ENCODE measurements around the gene RRP15. TPM values are rescaled to one million over a fixed set of nuclear protein-coding genes. Genes with fewer than 3 reads are reported as not detected.

Gene RRP15
- total and polyA plus RNA-seq, 2 donors: 3.9 to 12.4 TPM

GRCh38 chr1:218299416-218299815, 14.3 kb downstream of the RRP15 start:
- no peak overlapping the region for H3K4me3 ChIP-seq (ENCODE audit: low read length in 2 of 2)

GRCh38 chr1:218301217-218301616, 16.1 kb downstream of the RRP15 start:
- no peaks in the 10 kb centered on the region for H3K4me1 ChIP-seq (ENCODE audit: control insufficient read depth in 2 of 2, insufficient read depth in 2 of 2, low read length in 2 of 2)
- no peak for DNase-seq (ENCODE audit: low read depth in 6 of 9, low spot score in 9 of 9)
- peaks cover 0 to 2% of the 10 kb centered on the region in 2 donors for H3K36me3 ChIP-seq (ENCODE audit: control insufficient read depth in 2 of 2, insufficient read depth in 2 of 2, low read length in 1 of 2)
- H3K27ac ChIP-seq (ENCODE audit: low read depth in 1 of 2, low read length in 1 of 2): no peak overlapping the region
- WGBS: 95% methylated on average over 1 of the region's 1 CpG
- no peaks in the 10 kb centered on the region for H3K27me3 ChIP-seq (ENCODE audit: control insufficient read depth in 2 of 2, insufficient read depth in 1 of 2, low read length in 1 of 2)
- H3K9me3 ChIP-seq (ENCODE audit: control insufficient read depth in 2 of 2, insufficient read depth in 1 of 2, low read length in 1 of 2): no peaks in the 10 kb centered on the region
- H3K4me3 ChIP-seq (ENCODE audit: low read length in 2 of 2): no peak overlapping the region

More at GRCh38 chr1:218299416-218299815, 14.3 kb downstream of the RRP15 start:
- Histone ChIP-seq H3K9me3 (ENCODE audit: control insufficient read depth in 2 of 2, insufficient read depth in 1 of 2, low read length in 1 of 2) (no peaks in the 10 kb centered on the region), H3K27me3 (ENCODE audit: control insufficient read depth in 2 of 2, insufficient read depth in 1 of 2, low read length in 1 of 2) (no peaks in the 10 kb centered on the region), H3K36me3 (ENCODE audit: control insufficient read depth in 2 of 2, insufficient read depth in 2 of 2, low read length in 1 of 2) (peaks cover 3 to 4% of the 10 kb centered on the region in 2 donors), H3K27ac (ENCODE audit: low read depth in 1 of 2, low read length in 1 of 2) (no peak overlapping the region), H3K4me1 (ENCODE audit: control insufficient read depth in 2 of 2, insufficient read depth in 2 of 2, low read length in 2 of 2) (no peaks in the 10 kb centered on the region)
- peak in 2 of 9 donors; percentile 4 to 8 for DNase-seq (ENCODE audit: low read depth in 6 of 9, low spot score in 9 of 9)
- 90% methylated on average over 2 of the region's 2 CpGs for WGBS

GRCh38 chr1:218302155-218302554, 17.1 kb downstream of the RRP15 start:
- 97% methylated on average over 3 of the region's 3 CpGs for WGBS
- peaks cover 0 to 4% of the 10 kb centered on the region in 2 donors for H3K36me3 ChIP-seq (ENCODE audit: control insufficient read depth in 2 of 2, insufficient read depth in 2 of 2, low read length in 1 of 2)
- H3K4me1 ChIP-seq (ENCODE audit: control insufficient read depth in 2 of 2, insufficient read depth in 2 of 2, low read length in 2 of 2): no peaks in the 10 kb centered on the region
- no peaks in the 10 kb centered on the region for H3K9me3 ChIP-seq (ENCODE audit: control insufficient read depth in 2 of 2, insufficient read depth in 1 of 2, low read length in 1 of 2)
- no peak overlapping the region for H3K27ac ChIP-seq (ENCODE audit: low read depth in 1 of 2, low read length in 1 of 2)
- no peaks in the 10 kb centered on the region for H3K27me3 ChIP-seq (ENCODE audit: control insufficient read depth in 2 of 2, insufficient read depth in 1 of 2, low read length in 1 of 2)
- H3K4me3 ChIP-seq (ENCODE audit: low read length in 2 of 2): no peak overlapping the region
- no peak for DNase-seq (ENCODE audit: low read depth in 6 of 9, low spot score in 9 of 9)

GRCh38 chr1:218303176-218303879, 18.2 kb downstream of the RRP15 start:
- Histone ChIP-seq H3K27ac (ENCODE audit: low read depth in 1 of 2, low read length in 1 of 2) (no peak overlapping the region), H3K4me3 (ENCODE audit: low read length in 2 of 2) (no peak overlapping the region), H3K4me1 (ENCODE audit: control insufficient read depth in 2 of 2, insufficient read depth in 2 of 2, low read length in 2 of 2) (no peaks in the 10 kb centered on the region), H3K36me3 (ENCODE audit: control insufficient read depth in 2 of 2, insufficient read depth in 2 of 2, low read length in 1 of 2) (peaks cover 2 to 4% of the 10 kb centered on the region in 2 donors), H3K27me3 (ENCODE audit: control insufficient read depth in 2 of 2, insufficient read depth in 1 of 2, low read length in 1 of 2) (no peaks in the 10 kb centered on the region), H3K9me3 (ENCODE audit: control insufficient read depth in 2 of 2, insufficient read depth in 1 of 2, low read length in 1 of 2) (no peaks in the 10 kb centered on the region)
- DNase-seq (ENCODE audit: low read depth in 6 of 9, low spot score in 9 of 9): no peak

- Histone ChIP-seq H3K4me1 (ENCODE audit: control insufficient read depth in 2 of 2, insufficient read depth in 2 of 2, low read length in 2 of 2) (no peaks in the 10 kb centered on the region), H3K36me3 (ENCODE audit: control insufficient read depth in 2 of 2, insufficient read depth in 2 of 2, low read length in 1 of 2) (peaks cover 2 to 4% of the 10 kb centered on the region in 2 donors), H3K4me3 (ENCODE audit: low read length in 2 of 2) (no peak overlapping the region), H3K27ac (ENCODE audit: low read depth in 1 of 2, low read length in 1 of 2) (no peak overlapping the region), H3K27me3 (ENCODE audit: control insufficient read depth in 2 of 2, insufficient read depth in 1 of 2, low read length in 1 of 2) (no peaks in the 10 kb centered on the region), H3K9me3 (ENCODE audit: control insufficient read depth in 2 of 2, insufficient read depth in 1 of 2, low read length in 1 of 2) (no peaks in the 10 kb centered on the region)
- 53% methylated on average over 8 of the region's 8 CpGs for WGBS
- DNase-seq (ENCODE audit: low read depth in 6 of 9, low spot score in 9 of 9): peak in 1 of 9 donors; percentile 6
Observed at GRCh38 chr1:218304281-218305039, 19.4 kb downstream of the RRP15 start.

- peaks cover 2 to 4% of the 10 kb centered on the region in 2 donors for H3K36me3 ChIP-seq (ENCODE audit: control insufficient read depth in 2 of 2, insufficient read depth in 2 of 2, low read length in 1 of 2)
- 97% methylated on average over 6 of the region's 6 CpGs for WGBS
- no peak for DNase-seq (ENCODE audit: low read depth in 6 of 9, low spot score in 9 of 9)
Observed at GRCh38 chr1:218305472-218306064, 20.5 kb downstream of the RRP15 start.

GRCh38 chr1:218312509-218312908, 27.4 kb downstream of the RRP15 start:
- no peak for DNase-seq (ENCODE audit: low read depth in 6 of 9, low spot score in 9 of 9)
- 97% methylated on average over 2 of the region's 2 CpGs for WGBS
- Histone ChIP-seq H3K4me3 (ENCODE audit: low read length in 2 of 2) (no peak overlapping the region), H3K4me1 (ENCODE audit: control insufficient read depth in 2 of 2, insufficient read depth in 2 of 2, low read length in 2 of 2) (no peaks in the 10 kb centered on the region), H3K27me3 (ENCODE audit: control insufficient read depth in 2 of 2, insufficient read depth in 1 of 2, low read length in 1 of 2) (no peaks in the 10 kb centered on the region), H3K27ac (ENCODE audit: low read depth in 1 of 2, low read length in 1 of 2) (no peak overlapping the region), H3K9me3 (ENCODE audit: control insufficient read depth in 2 of 2, insufficient read depth in 1 of 2, low read length in 1 of 2) (no peaks in the 10 kb centered on the region), H3K36me3 (ENCODE audit: control insufficient read depth in 2 of 2, insufficient read depth in 2 of 2, low read length in 1 of 2) (peaks cover 0 to 2% of the 10 kb centered on the region in 2 donors)

More at GRCh38 chr1:218305472-218306064, 20.5 kb downstream of the RRP15 start:
- no peaks in the 10 kb centered on the region for H3K4me1 ChIP-seq (ENCODE audit: control insufficient read depth in 2 of 2, insufficient read depth in 2 of 2, low read length in 2 of 2)
- H3K4me3 ChIP-seq (ENCODE audit: low read length in 2 of 2): no peak overlapping the region
- H3K27ac ChIP-seq (ENCODE audit: low read depth in 1 of 2, low read length in 1 of 2): no peak overlapping the region
- H3K9me3 ChIP-seq (ENCODE audit: control insufficient read depth in 2 of 2, insufficient read depth in 1 of 2, low read length in 1 of 2): no peaks in the 10 kb centered on the region
- H3K27me3 ChIP-seq (ENCODE audit: control insufficient read depth in 2 of 2, insufficient read depth in 1 of 2, low read length in 1 of 2): no peaks in the 10 kb centered on the region

- Histone ChIP-seq H3K27ac (ENCODE audit: low read depth in 1 of 2, low read length in 1 of 2) (no peak overlapping the region), H3K27me3 (ENCODE audit: control insufficient read depth in 2 of 2, insufficient read depth in 1 of 2, low read length in 1 of 2) (no peaks in the 10 kb centered on the region), H3K4me3 (ENCODE audit: low read length in 2 of 2) (no peak overlapping the region), H3K36me3 (ENCODE audit: control insufficient read depth in 2 of 2, insufficient read depth in 2 of 2, low read length in 1 of 2) (no peaks in the 10 kb centered on the region), H3K9me3 (ENCODE audit: control insufficient read depth in 2 of 2, insufficient read depth in 1 of 2, low read length in 1 of 2) (no peaks in the 10 kb centered on the region), H3K4me1 (ENCODE audit: control insufficient read depth in 2 of 2, insufficient read depth in 2 of 2, low read length in 2 of 2) (no peaks in the 10 kb centered on the region)
- whole genome bisulfite sequencing: 96% methylated on average over 3 of the region's 3 CpGs
- no peak for DNase-seq (ENCODE audit: low read depth in 6 of 9, low spot score in 9 of 9)
Observed at GRCh38 chr1:218314316-218314715, 29.2 kb downstream of the RRP15 start.

- 96% methylated on average over 4 of the region's 4 CpGs for WGBS
- Histone ChIP-seq H3K4me3 (ENCODE audit: low read length in 2 of 2) (no peak overlapping the region), H3K27ac (ENCODE audit: low read depth in 1 of 2, low read length in 1 of 2) (no peak overlapping the region), H3K4me1 (ENCODE audit: control insufficient read depth in 2 of 2, insufficient read depth in 2 of 2, low read length in 2 of 2) (no peaks in the 10 kb centered on the region), H3K9me3 (ENCODE audit: control insufficient read depth in 2 of 2, insufficient read depth in 1 of 2, low read length in 1 of 2) (no peaks in the 10 kb centered on the region), H3K36me3 (ENCODE audit: control insufficient read depth in 2 of 2, insufficient read depth in 2 of 2, low read length in 1 of 2) (no peaks in the 10 kb centered on the region), H3K27me3 (ENCODE audit: control insufficient read depth in 2 of 2, insufficient read depth in 1 of 2, low read length in 1 of 2) (no peaks in the 10 kb centered on the region)
- DNase-seq (ENCODE audit: low read depth in 6 of 9, low spot score in 9 of 9): no peak
Observed at GRCh38 chr1:218315638-218316037, 30.5 kb downstream of the RRP15 start.

Data from thymus (tissue), 11 donors.